HT-29 (cell line): ENCODE results near the gene TUBGCP3. TPM values are rescaled to one million over a fixed set of nuclear protein-coding genes. Genes with fewer than 3 reads are reported as not detected.
A peak's percentile ranks its signal among the peaks of the same experiment; 100 is the strongest.

Experiments used
- DNase-seq: peaks from one replicate; pipeline ENCODE4 v3.0.0-alpha.2; 2015; ENCODE audit warnings: low spot score
- total RNA-seq: library from RNA; depleted of rRNA; stranded (reverse); fragments of >200 nt; shearing (Covaris generic); gene quantifications from 2 replicates; pipeline ENCODE4 v1.2.3, GENCODE V29; 2014

Gene TUBGCP3
- total RNA-seq, 1 experiment from 2014 or later, result 42.6 TPM

DNA sequence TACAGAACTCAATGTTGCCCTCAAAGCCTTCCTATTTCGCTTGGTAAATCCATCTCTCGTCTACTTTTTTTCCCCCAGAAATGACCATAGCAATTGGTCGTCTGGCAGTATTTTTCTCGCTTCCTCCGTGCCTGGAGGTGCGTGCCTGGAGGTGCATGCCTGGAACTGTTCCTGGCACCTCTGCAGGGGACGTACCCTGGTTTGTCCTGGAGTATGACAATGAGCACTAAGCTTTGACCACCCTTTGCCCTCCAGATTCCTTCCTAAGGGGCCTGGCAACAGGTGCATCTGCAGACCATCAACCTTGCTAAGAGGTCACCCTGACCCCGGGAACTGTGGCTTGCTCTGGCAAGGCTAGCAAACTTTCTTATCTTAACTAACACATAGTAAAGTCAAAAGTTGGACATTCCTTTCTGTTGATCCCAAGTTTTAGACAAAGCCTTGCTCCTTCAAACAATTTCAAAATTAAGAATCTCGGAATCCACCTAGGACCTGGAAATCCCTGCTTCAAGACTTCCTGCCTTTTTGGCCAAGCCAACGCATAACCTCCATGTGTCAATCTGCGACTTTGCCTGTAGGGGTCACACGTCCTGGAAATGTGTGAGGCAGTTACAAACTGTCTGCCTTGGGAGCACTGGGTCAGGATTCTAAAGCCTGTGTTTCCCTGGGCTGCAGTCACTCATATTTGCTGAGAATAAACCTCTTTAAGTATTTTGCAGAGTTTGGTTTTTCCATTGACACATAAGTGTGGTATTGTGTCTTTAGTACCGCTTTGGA lies 28.8 kb upstream of the TUBGCP3 start:
- DNase-seq, result peak; percentile 76

GRCh38 chr13:112615391-112615790 lies 27.4 kb upstream of the TUBGCP3 start:
- no peak for DNase-seq

DNA sequence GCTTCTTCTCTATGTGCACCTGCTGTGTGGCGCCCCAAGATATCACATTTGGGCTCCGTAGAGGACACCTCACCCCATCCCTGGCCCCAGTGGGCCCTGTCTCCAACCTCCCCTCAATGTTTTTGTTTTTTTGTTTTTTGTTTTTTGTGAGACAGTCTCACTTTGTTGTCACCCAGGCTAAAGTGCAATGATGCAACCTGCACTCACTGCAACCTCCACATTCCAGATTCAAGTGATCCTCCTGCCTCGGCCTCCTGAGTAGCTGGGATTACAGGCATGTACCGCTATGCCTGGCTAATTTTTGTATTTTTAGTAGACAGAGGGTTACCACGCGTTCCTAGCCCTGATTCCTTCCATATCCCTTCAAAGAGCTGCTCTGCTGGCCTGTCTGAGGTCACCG lies 26.9 kb upstream of the TUBGCP3 start:
- no peak for DNase-seq

DNA sequence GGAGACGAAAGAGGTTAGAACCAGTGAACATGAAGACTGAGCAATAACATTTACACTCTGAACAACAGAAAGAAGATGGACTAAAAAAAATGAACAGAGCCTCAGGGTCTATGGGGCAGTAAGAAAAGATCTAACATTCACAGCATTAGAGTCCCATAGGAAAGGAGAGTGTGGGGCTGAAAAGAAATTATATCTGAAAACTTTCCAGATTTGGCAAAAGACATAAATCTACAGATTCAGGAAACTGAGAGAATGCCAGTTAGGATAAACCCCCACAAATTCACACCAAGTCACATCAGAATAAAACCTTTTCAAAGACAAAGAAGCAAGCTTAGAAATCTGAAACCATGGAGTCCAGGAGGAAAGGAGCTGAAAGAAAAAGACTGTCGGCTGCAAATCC lies 20.3 kb upstream of the TUBGCP3 start:
- DNase-seq, result no peak

- DNase-seq, result peak; percentile 93
Measured at GRCh38 chr13:112606109-112607001, 18.4 kb upstream of the TUBGCP3 start.

- no peak for DNase-seq
Measured at GRCh38 chr13:112605531-112605990, 17.6 kb upstream of the TUBGCP3 start.

GRCh38 chr13:112603641-112604225 lies 15.8 kb upstream of the TUBGCP3 start:
- no peak for DNase-seq

DNA sequence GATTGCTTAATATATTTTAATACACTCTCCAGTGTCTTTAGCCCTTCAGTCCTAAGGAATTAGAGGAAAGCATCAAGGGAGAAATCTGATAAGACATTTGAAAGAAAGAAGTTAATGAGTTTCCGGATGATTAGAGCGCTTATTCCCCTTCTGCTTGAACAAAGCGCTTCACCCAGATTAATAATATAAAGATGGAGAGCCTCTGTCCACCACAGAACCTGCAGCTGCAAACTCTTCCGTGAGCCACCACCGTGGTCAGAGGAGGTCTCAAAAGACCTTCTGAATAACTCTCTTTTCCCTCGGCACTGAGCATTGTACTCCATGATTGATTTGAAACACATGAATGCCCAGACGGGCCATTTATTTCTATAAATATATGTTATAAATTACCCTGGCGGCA lies 14.2 kb upstream of the TUBGCP3 start:
- DNase-seq, result no peak

DNA sequence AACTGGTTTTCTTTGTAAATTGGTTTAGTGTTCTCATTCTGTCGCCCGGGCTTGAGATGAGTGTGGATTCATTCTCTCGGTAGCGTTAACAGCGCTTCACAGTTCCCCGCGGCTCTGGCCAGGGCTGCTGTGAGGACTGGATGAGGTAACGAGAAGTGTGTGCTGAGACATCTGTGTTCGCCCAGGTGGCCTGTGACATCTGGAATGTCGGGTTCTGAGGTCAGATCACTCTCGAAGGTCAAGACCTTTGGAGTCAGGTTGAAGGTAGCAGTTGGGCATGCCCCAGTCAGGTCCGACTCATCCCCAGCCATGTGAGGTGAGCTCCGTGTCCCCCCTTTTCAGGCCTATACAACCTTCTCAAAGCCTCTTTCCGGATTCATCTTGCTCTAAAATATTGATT lies 13.4 kb upstream of the TUBGCP3 start:
- no peak for DNase-seq

DNA sequence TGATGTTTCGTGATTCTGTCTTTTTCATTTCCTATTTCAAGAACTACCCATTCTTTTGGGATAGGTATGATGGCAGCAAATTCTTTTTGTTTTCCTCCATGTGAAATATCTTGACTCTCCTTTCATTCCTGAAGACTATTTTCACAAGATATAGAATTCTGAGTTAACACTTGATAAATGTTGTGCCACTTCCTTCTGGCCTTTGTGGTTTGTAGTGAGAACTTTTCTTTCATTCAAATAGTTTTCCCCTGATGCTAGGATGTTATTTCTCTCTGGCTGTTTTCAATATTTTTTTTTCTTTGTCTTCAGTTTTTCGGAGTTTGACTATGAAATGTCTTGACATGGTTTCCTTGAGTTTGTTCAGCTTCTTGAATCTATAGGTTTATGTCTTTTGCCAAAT lies 8.3 kb upstream of the TUBGCP3 start:
- DNase-seq, result no peak

GRCh38 chr13:112592647-112593046 lies 4.7 kb upstream of the TUBGCP3 start:
- DNase-seq, result no peak

DNA sequence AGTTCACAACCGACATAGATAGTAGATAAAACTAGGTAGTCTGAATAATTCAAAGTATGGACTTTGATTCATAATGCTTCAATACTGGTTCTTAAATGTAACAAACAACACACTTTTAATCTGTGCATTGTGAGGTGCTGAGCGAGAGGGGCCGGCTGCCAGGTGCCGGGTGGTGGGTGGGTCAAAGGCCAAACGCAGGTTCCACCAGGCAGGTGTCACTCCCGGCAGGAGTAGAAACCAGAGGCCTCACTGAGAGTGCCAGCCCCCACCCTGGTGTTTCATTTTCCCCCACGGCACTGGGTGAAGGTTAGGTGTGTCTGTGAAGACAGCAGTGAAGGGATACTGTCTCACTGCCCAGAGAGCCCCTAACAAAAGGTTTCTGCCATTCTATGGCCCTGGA lies 4.2 kb upstream of the TUBGCP3 start:
- no peak for DNase-seq

- no peak for DNase-seq
Measured at GRCh38 chr13:112588490-112589297, 741 bp upstream of the TUBGCP3 start.

DNA sequence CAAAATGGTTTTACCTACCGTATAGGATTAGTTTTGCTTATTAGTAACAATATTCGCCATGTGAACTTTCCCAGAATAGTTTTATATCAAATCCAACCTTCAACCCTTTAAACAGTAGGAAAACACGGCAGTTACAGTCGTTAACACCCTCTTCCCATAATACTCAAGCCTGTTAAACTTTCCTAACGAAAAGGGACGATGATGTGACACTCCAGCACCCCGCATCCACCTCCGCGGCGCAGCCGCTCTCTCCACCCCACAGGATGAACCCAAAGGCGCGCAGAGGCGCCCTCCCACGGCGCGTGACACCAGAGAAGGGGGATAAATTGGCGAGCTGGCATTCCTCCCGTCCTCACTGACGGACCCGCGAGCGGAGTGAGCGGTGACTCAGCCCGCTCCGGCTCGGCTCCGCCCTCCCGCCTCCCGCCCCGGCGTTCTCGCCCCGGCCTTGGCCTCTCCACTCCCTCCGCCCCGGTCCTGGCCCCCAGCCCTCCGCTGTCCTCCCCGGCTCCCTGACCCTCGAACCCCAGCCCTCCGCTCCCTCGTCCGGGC lies 665 bp downstream of the TUBGCP3 start:
- DNase-seq, result peak; percentile 89

DNA sequence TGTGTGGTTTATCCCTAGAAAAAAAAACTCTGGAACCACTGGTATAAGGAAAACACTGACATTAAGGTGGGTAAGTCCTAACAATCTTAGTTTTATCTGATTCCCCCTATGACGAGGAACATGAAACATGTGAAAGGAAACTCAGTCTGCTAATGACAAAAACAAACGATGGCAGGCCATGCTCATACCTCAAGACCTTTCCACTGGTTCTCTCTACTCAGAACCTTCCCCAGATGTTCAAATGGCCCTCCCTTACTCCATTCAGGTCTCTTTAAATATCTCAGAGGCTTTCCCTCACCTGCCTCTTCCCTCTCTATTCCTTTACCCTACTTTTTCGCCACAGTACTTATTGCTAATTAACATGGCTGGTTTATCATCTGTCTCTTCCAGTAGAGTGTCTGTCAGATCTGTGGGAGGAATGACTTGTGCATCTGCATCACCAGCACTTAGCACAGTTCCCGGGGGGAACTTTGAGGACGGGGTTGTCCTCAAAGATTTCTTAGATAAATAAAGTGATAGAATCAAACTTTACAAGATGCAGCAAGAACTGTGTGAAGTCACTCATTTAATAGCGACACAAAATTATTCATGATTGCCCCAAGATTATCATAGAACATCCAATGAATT lies 1.5 kb downstream of the TUBGCP3 start:
- DNase-seq, result peak; percentile 9

DNA sequence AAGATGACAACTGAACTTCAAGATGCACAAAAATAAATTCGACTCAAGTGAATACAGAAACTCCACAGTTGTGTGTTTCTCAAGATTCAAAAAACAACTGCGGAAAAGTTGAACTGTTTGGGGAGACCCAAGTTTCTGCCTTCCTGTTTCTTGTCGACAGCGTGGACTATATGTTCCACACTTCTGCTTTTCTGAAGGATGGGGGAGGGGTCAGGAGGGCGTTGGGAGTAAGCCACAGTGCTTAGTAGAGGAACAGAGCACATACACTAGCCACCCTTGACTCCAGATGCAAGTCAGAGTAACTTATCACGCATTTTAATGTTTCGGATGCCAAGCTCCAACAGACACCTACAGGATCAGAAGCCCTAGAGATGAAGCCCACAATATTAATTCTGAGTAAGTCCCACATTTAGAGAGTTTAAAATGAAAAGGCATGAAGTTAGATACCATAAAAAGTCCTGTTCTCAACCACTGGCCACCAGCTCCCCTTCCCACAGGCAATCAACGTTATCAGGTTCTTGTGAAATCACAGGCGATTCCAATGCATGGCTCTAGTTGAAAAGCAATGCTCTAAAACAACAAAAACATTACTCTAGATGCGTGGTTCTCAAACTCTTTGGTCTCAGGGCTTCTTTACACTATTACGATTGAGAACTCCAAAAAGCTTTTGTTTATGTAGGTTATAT lies 4.2 kb downstream of the TUBGCP3 start:
- no peak for DNase-seq

- DNase-seq, result no peak
Measured at GRCh38 chr13:112582263-112582662, 5.7 kb downstream of the TUBGCP3 start.

- DNase-seq, result no peak
Measured at GRCh38 chr13:112580912-112581311, 7.0 kb downstream of the TUBGCP3 start.

DNA sequence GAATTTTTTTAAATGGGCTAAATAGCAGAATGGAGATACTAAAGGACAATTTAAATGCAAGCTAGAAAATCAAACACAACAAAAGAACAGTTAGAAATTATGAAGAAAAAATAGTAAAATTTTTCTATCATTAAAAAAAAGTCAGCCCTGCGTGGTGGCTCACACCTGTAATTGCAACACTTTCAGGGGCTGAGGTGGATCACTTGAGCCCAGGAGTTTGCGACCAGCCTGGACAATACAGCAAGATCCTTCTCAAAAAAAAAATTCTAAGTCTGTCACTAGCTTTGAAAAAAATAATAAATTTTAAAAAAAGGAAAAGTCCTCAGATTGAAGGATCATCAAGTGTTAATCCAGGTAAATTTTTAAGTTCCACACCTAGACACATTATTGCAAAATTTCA lies 7.7 kb downstream of the TUBGCP3 start:
- DNase-seq, result no peak

DNA sequence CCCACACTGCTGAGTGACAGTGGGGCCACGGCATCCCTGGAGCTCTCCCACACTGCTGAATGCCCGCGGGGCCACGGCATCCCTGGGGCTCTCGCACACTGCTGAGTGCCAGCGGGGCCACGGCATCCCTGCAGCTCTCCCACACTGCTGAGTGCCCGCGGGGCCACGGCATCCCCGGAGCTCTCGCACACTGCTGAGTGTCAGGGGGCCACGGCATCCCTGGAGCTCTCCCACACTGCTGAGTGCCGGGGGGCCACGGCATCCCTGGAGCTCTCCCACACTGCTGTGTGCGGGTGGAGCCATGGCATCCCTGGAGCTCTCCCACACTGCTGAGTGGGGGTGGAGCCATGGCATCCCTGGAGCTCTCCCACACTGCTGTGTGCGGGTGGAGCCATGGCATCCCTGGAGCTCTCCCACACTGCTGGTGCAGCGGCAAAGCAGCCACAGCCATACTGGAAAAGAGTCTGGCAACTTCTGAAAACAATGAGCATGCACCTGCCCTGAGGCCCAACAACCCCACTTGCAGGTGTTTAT lies 8.6 kb downstream of the TUBGCP3 start:
- no peak for DNase-seq
